ENCODE data around the gene C20orf173.
A peak's percentile ranks its signal among the peaks of the same experiment; 100 is the strongest.
"Not testable (repeated sequence)": the region's sequence is repeated elsewhere in the genome, so short reads cannot be mapped to it uniquely, and the experiment has no call there.

Gene C20orf173

DNA sequence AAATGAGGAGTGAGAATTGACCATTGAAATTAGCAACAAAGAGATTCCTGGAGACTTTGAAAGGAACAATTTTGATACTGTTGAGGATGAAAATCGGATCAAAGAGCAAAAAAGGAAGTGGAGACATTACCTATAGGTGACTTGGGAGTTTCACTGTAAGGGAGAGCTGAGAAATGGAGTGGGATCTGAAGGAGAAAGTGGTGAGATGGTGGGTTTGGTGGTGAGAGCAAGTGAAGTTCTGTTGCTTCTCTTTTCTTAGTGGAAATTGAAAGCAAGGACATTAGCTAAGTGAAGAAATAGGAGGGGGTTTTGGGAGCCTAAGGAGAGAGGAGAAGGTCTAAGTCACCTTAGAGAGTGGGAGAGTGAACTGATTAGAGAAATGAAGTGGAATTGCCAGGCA is 16.7 kb upstream of the C20orf173 start:
- DNase-seq (ENCODE audit: low read depth in 2 of 2), result no peak

DNA sequence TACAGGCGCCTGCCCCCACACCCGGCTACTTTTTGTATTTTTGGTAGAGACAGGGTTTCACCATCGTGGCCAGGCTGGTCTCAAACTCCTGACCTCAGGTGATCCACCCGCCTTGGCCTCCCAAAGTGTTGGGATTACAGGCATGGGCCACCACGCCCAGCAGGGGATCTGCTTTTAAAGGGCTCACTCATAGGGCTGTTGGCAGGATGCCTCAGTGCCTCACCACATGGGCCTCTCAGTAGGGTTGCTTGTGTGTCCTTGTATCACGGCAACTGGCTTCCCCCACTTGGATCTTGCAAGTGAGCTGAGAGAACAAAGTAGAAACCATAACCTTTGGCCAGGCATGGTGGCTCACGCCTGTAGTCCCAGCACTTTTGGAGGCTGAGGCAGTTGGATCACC is 15.5 kb upstream of the C20orf173 start:
- not testable (repeated sequence) for DNase-seq (ENCODE audit: low read depth in 2 of 2)

DNA sequence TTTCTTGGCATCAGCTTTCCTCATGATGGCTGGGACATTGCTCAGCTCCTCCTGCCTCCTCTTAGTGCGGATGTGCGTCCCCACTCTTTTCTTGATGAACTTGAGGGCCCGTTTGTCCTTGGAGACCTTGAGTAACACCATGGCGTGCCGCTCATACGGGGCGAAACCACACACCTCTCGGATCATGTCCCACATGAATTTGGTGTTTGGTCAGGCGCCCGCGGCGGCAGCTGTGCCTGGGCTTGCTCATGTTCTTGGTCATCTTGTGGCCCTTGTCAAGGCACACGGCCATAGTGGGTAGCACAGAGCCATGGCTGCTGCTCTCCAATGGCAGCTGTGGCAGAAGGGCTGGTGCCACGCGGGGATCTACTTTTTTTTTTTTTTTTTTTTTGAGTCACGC is 15.0 kb upstream of the C20orf173 start:
- no peak for DNase-seq (ENCODE audit: low read depth in 2 of 2)

DNA sequence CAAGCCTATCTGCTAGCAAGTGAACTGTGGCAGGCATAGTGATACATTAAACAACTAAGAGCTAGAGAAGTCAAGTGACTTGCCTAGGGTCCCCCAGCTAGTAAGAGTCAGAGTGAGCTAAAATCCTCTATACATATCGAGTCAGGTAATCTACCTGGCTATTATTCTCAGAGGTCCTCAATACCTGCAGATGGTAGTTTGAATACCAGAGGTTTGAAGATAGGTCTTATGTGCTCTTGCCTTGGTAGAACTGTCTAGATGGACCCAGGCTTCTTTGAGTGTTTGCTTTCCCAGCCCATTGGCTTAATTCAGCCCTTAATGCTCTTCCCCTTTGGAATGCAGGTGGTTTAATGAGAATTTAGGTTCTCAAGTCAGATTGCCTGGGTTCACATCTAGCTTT is 13.5 kb upstream of the C20orf173 start:
- no peak for DNase-seq (ENCODE audit: low read depth in 2 of 2)

DNA sequence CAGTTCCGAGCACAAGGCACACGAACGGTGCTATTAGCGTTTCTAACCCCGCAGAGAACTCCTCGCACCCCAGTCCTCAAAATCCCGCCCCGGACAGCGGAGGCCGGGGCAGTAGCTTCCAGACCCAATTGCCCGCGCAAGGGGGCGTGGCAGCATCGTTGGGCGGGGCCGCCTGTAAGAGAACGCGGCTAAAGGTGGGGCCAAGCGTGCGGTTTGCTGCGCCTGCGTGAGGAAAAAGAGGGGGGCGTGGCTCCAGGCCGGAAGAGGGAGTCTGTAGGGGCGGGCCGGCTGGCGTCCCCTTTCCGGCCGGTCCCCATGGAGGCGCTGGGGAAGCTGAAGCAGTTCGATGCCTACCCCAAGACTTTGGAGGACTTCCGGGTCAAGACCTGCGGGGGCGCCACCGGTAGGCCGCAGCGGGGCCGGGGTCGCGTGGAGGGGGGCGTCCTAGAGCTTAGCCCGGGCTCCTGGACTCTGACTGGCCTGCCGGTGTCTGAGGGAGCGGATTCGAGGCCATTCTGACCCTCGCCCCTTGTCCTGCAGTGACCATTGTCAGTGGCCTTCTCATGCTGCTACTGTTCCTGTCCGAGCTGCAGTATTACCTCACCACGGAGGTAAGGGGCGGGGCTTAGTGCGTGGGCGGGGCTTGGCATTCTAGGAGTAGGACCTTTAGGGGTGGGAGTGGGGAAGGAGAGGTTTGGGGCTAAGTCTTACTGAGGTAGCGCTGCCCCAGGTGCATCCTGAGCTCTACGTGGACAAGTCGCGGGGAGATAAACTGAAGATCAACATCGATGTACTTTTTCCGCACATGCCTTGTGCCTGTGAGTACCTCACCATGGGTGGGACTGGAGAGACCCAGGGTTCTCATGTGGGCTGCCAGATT is 12.6 kb upstream of the C20orf173 start, which contains the start of gene ERGIC3:
TSS of gene ERGIC3 (plus strand) at position 296 of the 880 bp plus-strand sequence. CDS start at position 316, 20 bp downstream.
- peak; percentile 96 to 98 for DNase-seq (ENCODE audit: low read depth in 2 of 2)

DNA sequence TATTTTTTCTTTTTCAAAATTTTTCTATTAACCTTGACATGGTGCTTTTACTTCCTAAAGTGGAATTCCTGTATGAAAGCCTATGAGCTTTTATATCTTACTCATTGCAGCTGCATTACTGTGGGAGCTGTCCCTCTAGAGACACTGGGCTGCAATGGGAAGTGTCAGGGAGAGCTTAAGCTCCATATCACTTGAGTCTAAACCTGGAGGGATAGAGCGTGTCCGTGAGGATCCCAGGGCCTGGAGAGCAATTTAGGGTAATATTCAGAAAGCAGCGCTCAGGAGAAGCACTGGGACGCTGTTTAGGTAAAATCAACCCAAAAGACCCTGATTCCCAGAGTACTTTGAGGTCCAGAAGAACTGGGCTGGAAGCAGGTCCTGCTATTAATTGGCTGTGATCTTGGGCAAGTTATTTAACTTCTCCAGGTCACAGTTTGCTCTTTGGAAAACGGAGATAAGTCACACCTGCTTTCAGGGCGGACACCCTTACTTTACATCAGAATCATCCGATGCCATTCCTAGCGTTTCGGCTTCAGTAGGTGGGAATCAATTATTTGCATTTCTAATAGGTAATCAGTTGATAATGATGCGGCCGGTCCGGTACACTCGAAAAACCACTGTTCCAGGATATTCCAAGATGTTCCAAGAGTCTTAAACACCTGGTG is 11.8 kb upstream of the C20orf173 start:
- no peak for DNase-seq (ENCODE audit: low read depth in 2 of 2)

DNA sequence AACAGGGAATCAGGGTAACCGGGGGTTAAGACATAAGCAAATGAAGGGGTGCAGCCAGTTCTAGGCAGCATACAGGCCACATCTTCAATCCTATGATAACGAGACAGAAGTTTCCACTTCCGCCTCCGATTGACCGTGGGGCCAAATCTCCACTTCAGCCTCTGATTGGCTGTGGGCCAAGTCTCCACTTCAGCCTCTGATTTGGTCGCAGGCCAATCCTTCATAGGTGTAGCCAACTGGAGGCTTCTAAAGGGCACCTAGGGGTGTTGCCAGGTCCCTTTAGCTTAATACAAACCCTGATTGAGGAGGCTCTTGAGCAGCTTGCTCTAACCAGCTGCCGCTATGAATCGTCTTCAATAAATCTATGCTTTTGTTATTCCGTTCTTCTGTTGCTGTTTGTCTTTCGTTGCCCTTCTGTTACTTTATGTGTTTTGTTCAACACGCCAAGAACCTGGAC is 10.3 kb upstream of the C20orf173 start:
- no peak for DNase-seq (ENCODE audit: low read depth in 2 of 2)

DNA sequence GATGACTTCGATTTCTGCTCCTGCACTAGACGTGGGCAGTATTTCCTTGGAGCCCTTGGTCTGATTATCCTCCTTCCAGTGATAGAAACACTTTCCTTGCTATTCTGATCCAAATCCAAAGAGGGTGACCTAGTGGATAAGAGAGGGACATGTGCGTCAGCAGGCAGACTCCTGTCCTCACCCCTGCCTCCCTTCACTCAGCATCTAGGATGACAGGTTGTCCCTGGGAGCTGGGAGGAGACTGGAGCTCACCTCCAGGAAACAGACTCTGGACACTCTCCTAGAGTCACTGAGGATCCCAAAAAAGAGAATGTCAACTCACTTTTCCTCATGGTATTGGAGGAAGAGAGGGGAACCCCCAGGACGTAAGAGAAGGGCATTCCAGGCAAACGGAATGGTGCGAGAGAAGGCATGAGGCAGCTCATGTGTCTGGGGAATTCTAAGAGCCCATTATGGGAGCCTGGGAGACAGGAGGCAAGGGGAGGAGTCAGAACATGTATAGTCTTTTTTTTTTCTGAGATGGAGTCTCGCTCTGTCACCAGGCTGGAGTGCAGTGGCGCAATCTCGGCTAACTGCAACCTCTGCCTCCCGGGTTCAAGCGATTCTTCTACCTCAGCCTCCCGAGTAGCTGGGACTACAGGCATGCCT is 2.2 kb downstream of the C20orf173 start:
- DNase-seq (ENCODE audit: low read depth in 2 of 2), result no peak

DNA sequence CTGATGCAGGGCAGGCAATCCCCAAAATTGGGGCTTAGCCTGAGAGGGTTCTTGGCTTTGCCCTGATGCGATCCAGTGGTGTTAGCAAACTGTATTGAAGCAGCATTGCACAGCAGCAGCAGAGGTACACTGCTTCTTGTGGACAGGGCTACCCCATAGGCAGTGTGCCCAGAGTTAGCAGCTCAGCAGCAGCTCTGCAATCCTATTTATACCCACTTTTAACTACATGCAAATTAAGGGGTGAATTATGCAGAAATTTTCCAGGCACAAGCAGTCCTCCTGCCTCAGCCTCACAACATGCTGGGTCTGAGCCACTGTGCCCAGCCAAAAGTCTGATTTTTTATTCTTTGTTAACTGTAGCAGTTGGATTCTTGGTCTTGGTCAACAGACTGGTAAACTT is 3.8 kb downstream of the C20orf173 start:
- no peak for DNase-seq (ENCODE audit: low read depth in 2 of 2)

DNA sequence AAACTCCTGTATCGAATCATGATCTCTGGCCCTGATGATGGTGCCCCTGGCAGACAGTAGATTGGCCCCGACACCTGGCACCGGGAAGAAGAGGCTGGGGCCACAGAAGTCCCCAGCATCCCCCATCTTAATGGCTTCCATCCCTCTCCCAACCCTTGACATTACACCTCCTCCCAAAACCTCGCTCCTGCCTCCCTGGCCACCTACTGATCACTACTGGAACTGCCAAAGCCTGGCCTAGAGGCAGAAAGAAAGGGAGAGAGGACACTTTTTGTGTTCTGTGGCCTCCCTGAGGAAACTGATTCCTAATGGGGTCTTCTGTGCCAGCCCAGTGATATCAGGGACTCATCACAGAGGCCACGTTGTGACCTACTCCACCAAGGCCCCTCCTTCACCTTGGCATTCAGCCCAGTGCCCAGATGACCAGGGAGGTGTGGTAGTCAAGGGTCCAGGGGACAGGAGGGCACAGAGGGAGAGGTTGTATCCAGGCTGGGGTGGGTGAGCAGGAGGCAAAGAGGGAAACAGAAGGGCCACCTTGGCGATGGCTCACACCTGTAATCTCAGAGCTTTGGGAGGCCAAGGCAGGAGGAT is 6.1 kb downstream of the C20orf173 start:
- DNase-seq (ENCODE audit: low read depth in 2 of 2), result peak in 1 of 2 donors; percentile 9

DNA sequence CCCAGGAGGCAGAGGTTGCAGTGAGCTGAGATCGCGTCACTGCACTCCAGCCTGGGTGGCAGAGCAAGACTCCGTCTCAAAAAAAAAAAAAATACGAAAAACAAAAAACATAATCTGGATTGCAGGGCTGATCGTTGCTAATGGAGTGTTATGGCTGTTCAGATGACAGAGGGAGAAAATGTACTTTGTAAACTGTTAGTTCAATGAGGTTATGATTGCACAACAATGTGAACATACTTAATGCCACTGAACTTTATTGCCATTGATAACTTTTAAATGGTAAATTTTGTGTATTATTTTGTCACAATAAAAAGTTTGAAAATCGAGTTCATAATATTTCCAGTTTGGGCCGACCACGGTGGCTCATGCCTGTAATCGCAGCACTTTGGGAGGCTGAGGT is 10.5 kb downstream of the C20orf173 start:
- no peak for DNase-seq (ENCODE audit: low read depth in 2 of 2)

DNA sequence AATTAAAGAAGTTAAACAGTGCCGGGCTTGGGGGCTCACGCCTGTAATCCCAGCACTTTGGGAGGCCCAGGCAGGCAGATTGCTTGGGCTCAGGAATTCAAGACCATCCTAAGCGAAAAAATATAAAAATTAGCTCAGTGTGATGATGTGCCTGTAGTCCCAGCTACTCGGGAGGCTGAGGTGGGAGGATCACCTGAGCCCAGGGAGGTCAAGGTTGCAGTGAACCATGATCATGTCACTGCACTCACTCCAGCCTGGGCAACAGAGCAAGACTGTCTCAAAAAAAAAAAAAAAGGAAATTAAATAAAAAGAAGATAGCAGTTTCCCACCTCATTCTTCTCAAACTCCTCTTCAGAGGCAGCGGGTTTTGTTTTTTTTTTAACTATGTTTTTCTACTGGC is 11.7 kb downstream of the C20orf173 start:
- not testable (repeated sequence) for DNase-seq (ENCODE audit: low read depth in 2 of 2)

DNA sequence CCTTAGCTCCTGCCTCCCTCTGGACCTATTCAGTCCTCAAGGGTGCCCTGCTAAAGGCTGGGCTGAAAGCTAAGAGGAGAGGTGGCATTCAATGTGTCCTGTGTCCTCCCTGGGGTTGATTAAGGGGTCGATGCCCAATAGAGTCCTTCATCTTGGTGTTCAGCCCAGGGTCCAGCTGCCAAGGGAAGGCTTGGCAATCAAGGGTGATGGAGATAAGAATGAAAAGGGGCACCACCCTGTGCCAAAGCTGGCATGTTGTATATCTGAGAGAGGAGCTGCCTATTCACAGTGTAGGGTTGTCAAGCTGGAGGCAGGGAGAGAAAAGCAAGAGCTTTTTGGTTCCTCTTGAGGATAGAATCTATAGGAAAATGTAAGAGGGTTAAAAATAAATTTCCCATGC is 12.3 kb downstream of the C20orf173 start:
- no peak for DNase-seq (ENCODE audit: low read depth in 2 of 2)

DNA sequence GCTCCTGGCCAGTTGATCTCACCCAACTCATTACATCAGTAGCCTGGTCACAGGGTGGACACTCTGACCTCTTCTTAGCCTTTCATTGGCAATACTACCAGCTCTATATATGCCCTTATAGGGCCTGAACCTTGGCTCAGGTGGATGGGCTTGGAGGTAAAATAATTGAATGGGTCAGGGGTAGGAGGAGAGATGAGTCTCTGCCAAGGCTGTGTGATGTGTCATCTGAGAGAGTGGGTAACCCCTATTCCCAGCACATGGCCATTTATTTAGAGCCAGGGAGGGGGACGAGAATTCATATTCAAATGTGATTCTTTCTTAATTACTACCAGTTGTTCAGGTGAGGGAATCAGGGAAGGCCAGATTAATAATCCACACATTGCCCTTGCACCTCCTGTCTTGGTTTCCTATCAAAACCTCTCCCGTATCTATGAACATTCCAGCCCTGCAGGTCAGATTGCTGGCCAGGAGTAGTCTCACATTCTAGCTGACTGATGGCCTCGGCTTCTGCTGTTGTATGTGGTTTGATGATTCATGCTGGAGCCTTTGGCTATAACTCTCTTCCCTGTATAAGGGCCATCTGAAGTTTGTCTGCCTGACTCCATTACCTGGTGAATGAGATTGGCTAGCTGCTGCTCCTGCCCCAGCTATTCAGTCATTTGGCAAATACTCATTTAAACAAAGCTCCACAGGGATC is 13.4 kb downstream of the C20orf173 start:
- DNase-seq (ENCODE audit: low read depth in 2 of 2), result no peak

DNA sequence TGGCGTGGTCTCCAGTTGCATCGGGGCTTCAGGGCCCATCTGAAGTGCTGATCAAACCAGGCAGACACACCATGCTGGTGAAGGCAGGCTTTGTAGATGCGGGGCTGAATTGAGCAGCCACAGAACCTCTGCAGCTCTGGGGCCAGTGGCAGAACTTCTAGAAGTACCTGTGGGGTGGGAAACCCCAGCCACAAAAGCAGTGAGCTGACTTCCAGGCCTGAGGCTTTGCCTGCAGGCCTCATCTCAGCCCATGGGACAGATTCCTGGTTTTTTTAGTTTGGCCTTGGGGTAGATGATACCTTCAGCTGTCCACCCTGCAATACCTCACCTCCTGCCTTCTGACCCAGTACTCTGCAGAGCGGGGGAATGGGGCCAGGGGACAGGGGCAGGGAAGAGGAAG is 14.1 kb downstream of the C20orf173 start:
- no peak for DNase-seq (ENCODE audit: low read depth in 2 of 2)

DNA sequence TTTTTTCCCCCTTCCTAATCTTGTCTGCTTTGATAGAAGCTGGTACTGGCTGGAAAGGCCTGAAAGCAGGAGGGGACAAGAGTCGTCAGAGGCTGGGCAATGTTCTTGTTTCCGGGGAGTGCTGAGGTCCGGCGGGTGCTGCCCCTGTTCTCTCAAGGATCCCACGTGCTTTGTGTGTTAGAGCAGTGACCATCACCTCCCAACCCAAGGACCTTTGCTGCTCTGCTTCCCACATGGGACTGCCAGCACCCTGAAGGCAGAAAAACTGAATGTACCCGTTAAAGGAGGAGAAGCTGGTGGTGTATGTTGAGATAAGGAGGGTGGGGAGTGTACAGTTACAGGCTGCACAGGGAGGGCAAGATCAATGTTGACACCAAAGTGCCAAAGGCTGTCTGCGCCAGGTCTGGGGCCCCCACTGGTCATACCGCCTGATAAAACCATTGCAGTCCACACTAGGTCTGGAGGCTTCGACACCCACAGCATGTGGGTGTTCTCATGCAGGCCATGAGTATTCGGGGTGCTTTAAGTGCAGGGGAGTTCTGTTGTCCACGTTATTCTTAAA is 15.0 kb downstream of the C20orf173 start:
- no peak for DNase-seq (ENCODE audit: low read depth in 2 of 2)

DNA sequence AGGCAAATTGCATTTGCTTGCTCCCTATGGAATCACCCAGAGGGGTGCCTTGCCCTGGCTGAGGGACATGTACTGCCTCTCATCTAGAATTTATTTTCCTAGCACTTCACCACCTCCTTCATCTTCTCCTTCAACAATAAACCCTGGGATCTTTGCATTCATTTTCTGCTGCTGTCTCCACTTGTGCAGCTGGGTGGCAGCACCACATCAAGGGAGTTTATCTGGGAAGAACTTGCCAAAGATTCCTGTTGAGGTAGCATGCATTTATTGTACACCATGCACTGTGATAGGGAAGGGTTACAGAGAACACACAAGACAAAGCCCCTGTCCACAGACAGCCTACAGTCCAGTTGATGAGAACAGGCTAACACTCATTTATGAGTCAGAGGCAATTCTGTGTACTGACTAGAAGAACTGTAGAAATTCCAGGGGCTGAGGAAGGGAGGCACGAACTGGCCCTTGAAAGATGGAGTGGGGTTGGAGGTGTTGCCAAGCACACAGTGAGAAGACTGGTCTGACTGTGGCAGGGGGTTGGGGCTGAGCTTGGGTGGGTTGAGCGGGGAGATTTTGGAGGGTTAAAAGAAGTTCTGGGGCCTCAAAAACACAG is 17.5 kb downstream of the C20orf173 start:
- DNase-seq (ENCODE audit: low read depth in 2 of 2), result no peak

DNA sequence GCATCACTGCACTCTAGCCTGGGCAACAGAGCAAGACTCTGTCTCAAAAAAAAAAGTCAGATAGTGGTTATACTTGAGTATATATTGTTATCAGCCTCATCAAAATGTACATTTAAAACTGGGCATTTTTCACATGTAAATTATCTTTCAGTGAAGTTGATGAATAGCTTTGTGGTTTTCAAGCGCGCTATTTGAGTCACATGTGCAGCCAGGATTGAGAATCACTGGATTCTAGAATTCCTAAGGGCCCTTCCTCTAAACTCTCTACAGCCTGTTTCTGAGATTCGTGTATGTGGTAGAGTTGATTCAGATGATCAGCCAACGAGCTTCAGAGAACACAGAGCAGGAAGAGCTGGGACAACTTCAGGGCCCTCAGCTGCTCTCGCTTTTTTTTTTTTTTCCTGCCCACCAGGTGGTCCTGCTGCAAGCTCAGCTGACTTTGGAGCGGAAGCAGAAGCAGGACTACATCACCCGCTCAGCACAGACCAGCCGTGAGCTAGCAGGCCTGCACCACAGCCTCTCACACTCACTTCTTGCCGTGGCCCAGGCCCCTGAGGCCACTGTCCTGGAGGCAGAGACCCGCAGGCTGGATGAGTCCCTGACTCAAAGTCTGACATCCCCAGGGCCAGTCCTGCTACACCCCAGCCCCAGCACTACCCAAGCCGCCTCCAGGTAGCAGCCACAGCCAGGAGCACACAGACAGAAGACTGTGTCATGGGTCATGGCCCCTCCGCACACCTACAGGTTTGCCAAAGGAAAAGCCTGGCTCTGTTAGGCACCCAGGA is 18.3 kb downstream of the C20orf173 start:
- DNase-seq (ENCODE audit: low read depth in 2 of 2), result no peak

DNA sequence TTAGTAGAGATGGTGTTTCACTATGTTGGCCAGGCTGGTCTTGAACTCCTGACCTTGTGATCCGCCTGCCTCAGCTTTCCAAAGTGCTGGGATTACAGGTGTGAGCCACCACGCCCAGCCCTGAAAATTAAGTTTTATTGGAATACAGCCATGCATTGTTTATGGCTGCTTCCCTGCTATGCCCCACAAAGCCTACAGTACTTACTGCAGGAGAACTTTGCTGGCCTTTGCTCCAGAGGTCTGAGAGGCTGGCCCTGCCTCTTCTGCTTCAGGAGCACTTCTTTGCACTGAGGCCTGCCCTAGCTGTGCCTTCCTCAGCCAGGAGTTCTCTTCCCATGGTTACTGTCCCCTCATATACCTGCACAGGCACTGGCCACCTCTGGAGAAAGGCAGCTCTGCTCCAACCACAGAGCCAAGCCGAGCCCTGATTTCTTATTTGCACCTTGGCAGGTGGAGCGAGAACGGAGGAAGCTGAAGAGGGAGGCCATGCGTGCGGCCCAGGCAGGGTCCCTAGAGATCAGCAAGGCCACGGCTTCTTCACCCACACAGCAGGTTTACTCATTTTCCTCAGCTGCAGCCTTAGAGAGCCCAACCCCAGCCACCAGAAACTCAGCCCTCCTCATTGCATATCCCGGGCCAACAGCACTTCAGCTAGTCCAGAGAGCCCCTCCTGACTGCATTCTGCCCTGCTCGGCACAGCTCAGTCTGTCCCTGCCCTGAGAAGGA is 20.8 kb downstream of the C20orf173 start:
- DNase-seq (ENCODE audit: low read depth in 2 of 2), result no peak
